Right lobe of liver (tissue), 4 donors: ENCODE results near the gene SEMA3A.

ENCODE experiments used
- POLR2A ChIP-seq: fragments of 450-650 bp; IDR thresholded peaks from one replicate; pipeline ENCODE4 v1.6.1; 2017; ENCODE audit warnings: antibody characterized with exemption, mild to moderate bottlenecking
- TF ChIP-seq, protein P1 (sequence below), 4 donors: fragments of 200-600 bp in 3 of 4; fragments of 450-650 bp in 1 of 4; IDR thresholded peaks; one replicate each; pipeline versions ENCODE4 v1.5.1 to v1.8.0; 2016 to 2022; ENCODE audit warnings: antibody characterized with exemption in 4 of 4, mild to moderate bottlenecking in 2 of 4
- donor health status: DM: no; HTN: no; CAD: no.
- donor health status: DM: no; HTN: no; CAD: no.
- donor health status: DM: no; HTN: yes; CAD: no.

DNA sequence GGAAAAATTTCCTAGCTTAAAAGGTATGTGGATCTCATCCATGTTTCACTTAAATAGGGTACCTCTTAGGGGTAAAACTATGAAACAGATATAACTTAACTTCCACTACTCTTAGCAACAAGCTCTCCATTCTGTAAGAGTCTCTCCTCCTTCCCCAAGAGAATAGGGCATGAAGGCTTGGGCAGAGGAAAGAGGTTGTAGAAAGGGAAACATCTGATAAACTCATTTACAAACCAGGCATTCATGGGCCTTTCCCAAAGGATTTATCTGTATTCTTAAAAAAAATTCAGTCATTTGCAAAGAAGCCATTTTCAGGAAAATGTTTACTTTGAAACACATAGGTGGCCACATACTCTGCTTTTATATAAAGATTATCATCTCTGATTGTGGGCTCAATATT is 82.7 kb downstream of the SEMA3A start:
- TF ChIP-seq, protein P1, sequence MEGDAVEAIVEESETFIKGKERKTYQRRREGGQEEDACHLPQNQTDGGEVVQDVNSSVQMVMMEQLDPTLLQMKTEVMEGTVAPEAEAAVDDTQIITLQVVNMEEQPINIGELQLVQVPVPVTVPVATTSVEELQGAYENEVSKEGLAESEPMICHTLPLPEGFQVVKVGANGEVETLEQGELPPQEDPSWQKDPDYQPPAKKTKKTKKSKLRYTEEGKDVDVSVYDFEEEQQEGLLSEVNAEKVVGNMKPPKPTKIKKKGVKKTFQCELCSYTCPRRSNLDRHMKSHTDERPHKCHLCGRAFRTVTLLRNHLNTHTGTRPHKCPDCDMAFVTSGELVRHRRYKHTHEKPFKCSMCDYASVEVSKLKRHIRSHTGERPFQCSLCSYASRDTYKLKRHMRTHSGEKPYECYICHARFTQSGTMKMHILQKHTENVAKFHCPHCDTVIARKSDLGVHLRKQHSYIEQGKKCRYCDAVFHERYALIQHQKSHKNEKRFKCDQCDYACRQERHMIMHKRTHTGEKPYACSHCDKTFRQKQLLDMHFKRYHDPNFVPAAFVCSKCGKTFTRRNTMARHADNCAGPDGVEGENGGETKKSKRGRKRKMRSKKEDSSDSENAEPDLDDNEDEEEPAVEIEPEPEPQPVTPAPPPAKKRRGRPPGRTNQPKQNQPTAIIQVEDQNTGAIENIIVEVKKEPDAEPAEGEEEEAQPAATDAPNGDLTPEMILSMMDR (IDR thresholded peaks at IDR 0.05), result no peak
- no peak for TF ChIP-seq POLR2A
